Endometrial microvascular endothelial cells (primary cell): ENCODE measurements around the gene MARCKS. TPM values are rescaled to one million over a fixed set of nuclear protein-coding genes. Genes with fewer than 3 reads are reported as not detected.

Source experiments
- in situ Hi-C: cut with HindIII; loops from 2 replicates; pipeline ENCODE4 v1.10.0; 2017; ENCODE audit warnings: low sequenced_read_pairs, low pct_unique_long_range_greater_than_20kb; ENCODE audit errors: inconsistent ontology term
- total RNA-seq: library from RNA; depleted of rRNA; stranded (reverse); fragments of >200 nt; gene quantifications from one replicate; pipeline ENCODE4 v1.2.3, GENCODE V29; 2015; ENCODE audit errors: inconsistent ontology term

MARCKS gene
- total RNA-seq, 1 donor from 2014 or later = 117 TPM

DNA sequence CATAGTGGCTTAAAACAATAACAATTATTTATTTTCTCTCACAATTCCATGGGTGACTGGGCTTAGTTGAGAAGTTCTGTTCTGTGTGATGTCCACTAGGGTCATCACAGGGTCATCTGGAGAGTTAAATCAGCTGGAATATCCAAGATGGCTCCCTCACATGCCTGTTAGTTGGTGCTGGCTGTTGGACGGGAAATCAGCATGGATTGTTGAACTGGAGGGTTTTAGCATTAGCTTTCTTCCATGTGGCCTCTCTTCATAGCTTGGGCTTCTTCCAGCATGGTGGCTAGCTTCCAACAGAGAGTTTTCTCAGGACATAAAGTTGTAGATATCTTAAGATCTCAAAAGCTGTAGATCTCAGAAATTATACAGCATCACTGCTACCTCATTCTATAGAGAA, 19.6 kb downstream of the MARCKS start:
- in situ Hi-C loops = loop anchor here (25.0 kb wide), 1 partner anchor 1089 kb away; no protein-coding TSS in a partner anchor

GRCh38 chr6:113879186-113880096, 22.3 kb downstream of the MARCKS start:
- in situ Hi-C loops = loop anchor here (25.0 kb wide), 1 partner anchor 1092 kb away; no protein-coding TSS in a partner anchor

GRCh38 chr6:113881478-113881980, 24.4 kb downstream of the MARCKS start:
- in situ Hi-C loops = loop anchor here (25.0 kb wide), 1 partner anchor 1094 kb away; no protein-coding TSS in a partner anchor

DNA sequence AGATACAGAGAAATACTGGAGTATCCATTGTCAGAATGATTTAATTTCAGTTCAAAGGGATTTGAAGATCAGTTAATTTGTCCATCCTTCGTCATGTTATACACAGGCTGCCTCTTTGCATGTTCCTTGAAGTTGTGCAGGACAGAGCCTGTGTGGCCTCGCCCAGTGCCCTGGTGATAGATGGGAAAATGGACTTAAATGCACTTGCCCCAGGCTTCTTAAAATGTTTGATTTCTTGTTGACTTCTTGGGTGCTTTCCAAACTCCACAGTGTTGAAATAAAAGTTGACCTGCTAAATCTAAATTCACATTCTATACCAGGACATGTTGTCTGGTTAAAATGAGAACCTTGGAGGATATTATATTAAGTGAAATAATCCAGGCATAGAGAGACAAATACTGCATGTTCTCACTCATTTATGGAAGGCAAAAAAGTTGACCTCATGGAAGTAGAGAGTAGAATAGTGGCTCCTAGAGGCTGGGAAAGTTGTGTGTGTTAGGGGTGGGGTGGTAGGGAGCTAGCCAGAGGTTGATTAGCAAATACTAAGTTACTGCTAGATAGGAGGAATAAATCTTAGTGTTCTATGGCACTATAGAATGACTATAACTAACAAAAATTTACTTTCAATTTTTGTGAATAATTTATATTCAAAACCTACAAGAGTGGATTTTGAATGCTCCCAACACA, 25.3 kb downstream of the MARCKS start:
- in situ Hi-C loops = loop anchor here (25.0 kb wide), 1 partner anchor 1095 kb away; no protein-coding TSS in a partner anchor

GRCh38 chr6:113884011-113884410, 26.9 kb downstream of the MARCKS start:
- in situ Hi-C loops = loop anchor here (25.0 kb wide), 1 partner anchor 1097 kb away; no protein-coding TSS in a partner anchor

DNA sequence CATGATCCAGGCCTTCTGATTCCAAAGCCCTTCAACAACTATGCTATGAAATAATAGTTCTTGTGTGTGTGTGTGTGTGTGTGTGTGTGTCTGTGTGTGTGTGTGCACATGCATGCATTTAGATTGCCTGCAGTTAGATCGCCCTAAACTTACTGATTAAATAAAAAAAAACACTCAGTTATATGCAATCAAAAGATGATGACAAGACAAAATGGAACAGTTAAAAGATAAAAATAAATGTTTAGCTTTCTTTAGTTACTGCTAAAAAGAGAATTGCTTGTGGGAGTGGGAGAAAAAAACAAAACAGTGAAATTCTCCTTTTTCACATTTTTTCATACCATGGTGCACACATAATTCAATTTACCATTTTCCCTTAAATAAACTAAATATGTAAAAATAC, 29.4 kb downstream of the MARCKS start:
- in situ Hi-C loops = loop anchor here (25.0 kb wide), 1 partner anchor 1099 kb away; no protein-coding TSS in a partner anchor

GRCh38 chr6:113888493-113888892, 31.3 kb downstream of the MARCKS start:
- in situ Hi-C loops = loop anchor here (25.0 kb wide), 1 partner anchor 1101 kb away; no protein-coding TSS in a partner anchor

DNA sequence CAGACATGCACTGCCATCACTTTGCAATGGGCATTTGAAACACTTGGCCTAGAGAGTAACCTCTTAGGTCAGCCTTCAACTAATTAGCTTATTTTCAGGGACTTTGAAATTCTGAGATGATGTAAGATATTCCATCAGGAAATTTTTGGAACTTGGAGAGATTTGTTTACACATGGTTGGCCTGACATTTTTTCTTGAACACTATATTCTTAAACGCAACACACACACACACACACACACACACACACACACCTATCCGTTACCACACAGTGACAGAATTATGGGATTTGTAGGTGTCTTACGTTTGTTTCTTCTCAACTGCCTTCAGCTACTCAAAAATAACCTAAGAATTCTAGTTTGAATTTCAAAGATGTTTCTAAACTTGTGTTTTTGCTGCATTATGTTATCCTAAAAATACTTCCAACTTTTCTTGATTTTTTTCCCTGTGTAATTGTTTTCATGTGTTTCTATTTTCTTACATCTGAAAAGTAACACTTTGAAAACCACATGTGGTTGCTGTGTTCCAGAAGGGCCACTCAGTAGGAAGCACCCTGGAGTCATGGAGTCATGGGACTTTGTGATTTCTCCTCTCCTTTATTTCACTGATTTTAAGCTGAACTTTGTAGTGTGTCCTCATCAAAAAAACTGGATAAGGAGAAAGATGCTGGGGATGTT, 31.9 kb downstream of the MARCKS start:
- in situ Hi-C loops = loop anchor here (25.0 kb wide), 1 partner anchor 1102 kb away; no protein-coding TSS in a partner anchor

GRCh38 chr6:113893451-113893850, 36.3 kb downstream of the MARCKS start:
- in situ Hi-C loops = loop anchor here (25.0 kb wide), 1 partner anchor 1106 kb away; no protein-coding TSS in a partner anchor

GRCh38 chr6:113893866-113894265, 36.7 kb downstream of the MARCKS start:
- in situ Hi-C loops = loop anchor here (25.0 kb wide), 1 partner anchor 1107 kb away; no protein-coding TSS in a partner anchor

DNA sequence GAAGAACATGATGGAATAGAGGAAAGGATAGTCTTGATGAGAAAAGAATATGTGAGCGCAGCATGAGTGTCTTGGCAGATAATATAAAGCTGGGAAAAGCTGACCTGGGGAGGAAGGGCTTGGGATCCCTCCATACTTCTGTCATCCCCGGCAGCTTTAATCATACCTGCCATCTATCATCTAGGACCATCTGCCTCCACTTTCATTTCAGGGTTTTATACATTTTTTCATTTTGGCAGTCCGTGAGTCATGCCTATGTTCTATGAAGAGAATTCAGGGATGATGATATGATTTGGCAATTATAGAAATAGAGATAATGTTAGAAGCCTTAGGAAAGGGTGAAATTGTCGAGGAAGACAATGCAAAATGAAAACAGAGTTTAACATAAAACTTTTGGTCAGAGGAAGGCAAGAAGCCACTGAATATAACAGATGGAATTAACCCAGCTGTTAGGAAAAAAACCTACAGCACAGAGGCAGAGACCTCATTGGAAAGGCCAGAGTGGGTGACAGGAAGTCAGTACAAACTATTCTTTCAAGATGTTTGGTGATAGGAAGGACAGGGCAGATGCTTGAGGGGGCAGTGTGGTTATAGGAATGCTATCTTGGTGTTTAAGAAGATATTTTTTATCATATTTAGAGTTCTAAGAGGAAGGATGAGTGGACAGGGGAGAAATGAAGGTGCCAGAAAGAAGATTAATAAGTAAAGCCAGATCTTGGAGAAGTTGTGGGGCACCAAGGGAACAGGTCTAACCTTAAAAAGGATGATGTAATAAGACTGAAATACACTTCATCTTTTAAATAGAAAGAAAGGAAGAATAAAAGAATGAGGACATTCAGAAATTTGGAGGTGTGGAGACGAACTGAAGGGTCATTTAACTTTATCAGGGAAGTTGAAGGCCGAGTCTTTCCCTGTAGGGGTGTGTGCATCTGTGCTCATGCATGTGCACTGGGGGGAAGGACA, 37.8 kb downstream of the MARCKS start:
- in situ Hi-C loops = loop anchor here (25.0 kb wide), 1 partner anchor 1108 kb away; no protein-coding TSS in a partner anchor

DNA sequence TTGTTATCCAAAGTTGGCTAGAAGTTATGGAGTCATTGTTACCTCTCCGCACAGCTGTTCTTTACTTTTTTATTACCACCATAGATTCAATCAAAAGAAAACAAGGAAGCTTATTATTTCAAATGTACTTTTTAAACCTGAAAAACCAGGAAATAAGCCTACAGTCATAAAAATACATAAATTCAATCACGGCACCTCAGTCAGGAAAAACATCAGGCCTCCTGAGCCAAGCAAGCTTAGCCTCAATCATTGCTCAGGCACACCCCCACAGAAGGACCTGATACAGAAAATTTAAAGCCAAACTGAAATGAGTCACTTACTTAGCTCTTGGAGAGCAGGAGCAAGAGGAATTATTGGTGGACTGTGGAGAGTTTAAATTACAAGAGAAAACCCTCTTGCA, 44.3 kb downstream of the MARCKS start:
- in situ Hi-C loops = no loop called here

GRCh38 chr6:113903666-113904330, 46.7 kb downstream of the MARCKS start:
- in situ Hi-C loops = no loop called here

DNA sequence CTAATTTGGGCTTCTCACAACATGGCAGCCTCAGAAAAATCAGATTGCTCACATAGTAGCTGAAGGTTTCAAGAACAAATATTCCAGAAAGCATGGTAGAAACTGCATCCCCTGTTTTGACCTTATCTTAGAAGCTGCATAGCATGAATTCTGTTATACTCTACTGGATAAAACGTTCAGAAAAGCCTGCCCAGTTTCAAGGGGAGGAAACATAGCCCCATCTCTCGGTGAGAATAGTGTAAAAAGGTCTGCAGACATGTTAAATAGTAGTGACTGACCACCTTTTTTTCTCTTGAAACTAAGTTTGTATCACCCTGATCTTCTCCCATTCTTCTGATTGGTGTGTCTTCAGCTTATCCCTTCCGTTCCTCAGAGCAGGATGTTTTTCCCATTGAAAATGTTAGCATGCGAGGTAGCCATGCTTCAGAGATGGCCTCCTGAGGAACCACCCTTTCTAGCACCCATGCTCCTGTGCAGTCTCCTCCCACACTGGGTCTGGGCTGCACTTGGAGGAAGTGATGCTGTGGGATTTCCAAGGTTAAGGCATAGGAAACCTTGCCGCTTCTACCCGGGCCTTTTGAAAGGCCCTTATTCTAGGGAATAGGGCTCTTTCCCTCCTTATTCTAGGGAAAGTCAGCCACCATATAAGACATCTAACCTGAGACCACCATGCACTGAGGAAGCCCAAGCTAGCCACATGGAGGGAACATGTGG, 50.1 kb downstream of the MARCKS start:
- in situ Hi-C loops = no loop called here

DNA sequence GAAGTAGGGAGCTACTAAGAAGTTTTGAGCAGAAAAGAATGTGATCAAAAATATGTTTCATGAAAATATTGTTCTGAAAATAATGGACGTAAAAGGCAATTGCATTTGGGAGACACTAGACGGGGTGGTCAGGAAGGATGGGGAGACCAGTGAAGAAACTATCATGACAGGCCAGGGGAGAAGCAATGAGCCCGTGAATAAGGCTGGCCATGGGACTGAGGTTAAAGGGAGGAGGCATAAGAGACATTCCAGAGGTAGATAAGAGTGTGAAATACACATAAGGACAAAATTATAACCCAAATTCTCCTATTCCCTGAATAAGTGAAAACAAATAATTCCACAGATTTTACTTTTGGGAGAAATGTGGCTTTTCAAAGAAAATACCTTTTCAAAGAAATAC, 51.7 kb downstream of the MARCKS start:
- in situ Hi-C loops = no loop called here

DNA sequence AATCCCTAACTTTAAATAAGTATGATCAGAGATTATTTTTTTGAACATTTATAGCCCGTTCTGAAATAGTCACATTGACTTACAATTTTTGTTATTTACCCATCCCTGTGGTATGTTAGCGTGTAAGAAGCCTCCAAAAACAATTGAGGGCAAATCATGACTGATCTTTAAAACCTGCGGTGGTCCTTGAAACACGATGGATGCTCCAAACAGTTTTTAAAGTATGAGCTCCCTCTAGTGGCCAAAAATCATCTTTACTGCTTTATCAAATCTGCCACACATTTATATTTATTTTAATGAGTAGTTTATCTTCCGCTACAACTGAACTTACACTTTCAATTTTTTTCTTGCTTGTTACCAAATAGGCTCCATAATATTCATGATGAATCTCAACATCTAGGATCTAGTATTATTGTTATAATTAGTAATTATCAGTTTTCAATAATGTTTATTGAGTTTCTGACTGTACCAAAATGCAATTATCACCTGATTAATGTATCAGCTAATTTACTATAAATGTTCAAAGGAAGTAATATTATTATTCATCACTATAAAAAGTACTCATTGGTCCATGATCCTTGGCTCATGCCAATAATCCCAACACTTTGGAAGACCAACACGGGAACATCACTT, 52.2 kb downstream of the MARCKS start:
- in situ Hi-C loops = no loop called here
